Peyer's patch (tissue), 4 donors: ENCODE measurements around the gene ISLR2. TPM values are rescaled to one million over a fixed set of nuclear protein-coding genes. Genes with fewer than 3 reads are reported as not detected.

ENCODE experiments used
- DNase-seq, 3 donors: peaks; one replicate each; pipeline ENCODE4 v3.0.0-alpha.2; 2017 to 2019
- H3K27ac ChIP-seq, 4 donors: fragments of 200-600 bp; sonication (generic); one replicate each; pipeline ENCODE4 v1.5.1; 2016 to 2019
- H3K27me3 ChIP-seq, 2 donors: fragments of 200-600 bp; sonication (generic); one replicate each; pipeline ENCODE4 v1.5.1; 2019
- H3K36me3 ChIP-seq, 3 donors: fragments of 200-600 bp; sonication (generic); one replicate each; pipeline ENCODE4 v1.5.1; 2016 to 2019
- H3K4me1 ChIP-seq, 4 donors: fragments of 200-600 bp; sonication (generic); one replicate each; pipeline ENCODE4 v1.5.1; 2016 to 2019
- H3K4me3 ChIP-seq, 4 donors: fragments of 200-600 bp; sonication (generic); 1 replicate in 3 of 4; 2 replicates in 1 of 4; pipeline ENCODE4 v1.5.1; 2016 to 2019; ENCODE audit warnings: mild to moderate bottlenecking in 1 of 4
- H3K9me3 ChIP-seq, 4 donors: fragments of 200-600 bp; sonication (generic); one replicate each; pipeline ENCODE4 v1.5.1; 2016 to 2019; ENCODE audit warnings: mild to moderate bottlenecking in 1 of 4
- POLR2A ChIP-seq, 2 donors: fragments of 450-650 bp; IDR thresholded peaks; one replicate each; pipeline ENCODE4 v1.5.1; 2017; ENCODE audit warnings: antibody characterized with exemption in 2 of 2, mild to moderate bottlenecking in 2 of 2, moderate library complexity in 2 of 2
- total RNA-seq, 4 donors: library from RNA; depleted of rRNA; stranded (reverse); fragments of >200 nt; gene quantifications; one replicate each; pipeline ENCODE4 v1.1.0, GENCODE V29; 2016
- TF ChIP-seq, protein P1 (sequence below), 6 experiments: fragments of 450-650 bp in 4 of 6; fragments of 200-600 bp in 2 of 6; sonication (generic) in 1 of 6; IDR thresholded peaks; one replicate each; pipeline ENCODE4 v1.5.1; 2017 to 2019; ENCODE audit warnings: antibody characterized with exemption in 6 of 6, mild to moderate bottlenecking in 3 of 6, moderate library complexity in 1 of 6

Gene ISLR2
- total RNA-seq, 4 donors from 2014 or later = 0.66 to 0.94 (median 0.70) TPM; not detected in 1

DNA sequence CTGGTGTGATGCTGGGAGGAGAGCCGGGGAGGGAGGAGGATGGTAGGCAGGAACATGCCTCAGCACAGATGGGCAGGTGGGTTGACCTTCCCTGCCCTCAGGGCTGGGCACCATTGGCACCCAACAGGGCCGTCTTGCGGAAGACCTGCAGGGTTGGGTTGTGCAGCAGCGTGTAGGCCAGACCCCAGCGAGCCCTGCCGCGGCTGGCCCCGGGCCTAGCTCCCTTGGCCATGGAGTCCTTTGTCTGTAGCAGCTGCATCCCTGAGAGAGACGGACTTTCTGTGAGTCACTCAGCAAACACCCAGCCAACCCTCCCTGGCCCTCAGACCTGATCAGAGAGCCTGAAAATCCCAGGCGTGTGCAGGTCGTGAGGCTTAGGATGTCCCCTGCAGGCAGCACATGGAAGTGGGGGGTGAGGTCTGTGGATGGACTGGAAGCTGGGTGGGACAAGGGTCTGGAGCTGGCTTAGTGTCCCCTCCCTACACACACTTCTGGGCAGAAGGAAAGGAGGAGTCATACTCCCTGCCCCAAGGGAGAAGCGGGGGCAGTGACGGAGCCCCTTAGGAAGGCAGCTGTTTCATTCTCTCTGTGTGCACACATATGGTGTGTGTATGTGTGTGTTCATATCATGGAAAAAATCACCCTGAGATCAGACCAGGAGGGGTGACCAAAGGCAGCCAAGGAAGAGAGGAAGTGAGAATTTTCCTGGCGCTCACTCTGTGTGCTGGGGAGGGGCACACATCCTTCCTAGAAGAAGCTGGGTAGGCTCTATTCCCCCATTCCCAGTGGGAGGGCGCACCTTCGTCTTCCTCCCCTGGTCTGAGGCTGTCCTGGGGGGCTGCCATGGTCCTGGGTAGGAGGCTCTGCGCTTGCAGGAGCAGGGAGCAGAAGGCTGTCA is 49.8 kb downstream of the ISLR2 start:
- Histone ChIP-seq H3K4me3 (no peak overlapping the region), H3K27me3 (no peaks in the 10 kb centered on the region), H3K36me3 (no peaks in the 10 kb centered on the region), H3K4me1 (peaks cover 0 to 6% (median 0%) of the 10 kb centered on the region in 4 donors), H3K9me3 (no peaks in the 10 kb centered on the region), H3K27ac (peak overlapping the region in 2 of 4 donors; percentile 3 to 10)
- TF ChIP-seq POLR2A (IDR thresholded peaks at IDR 0.05) = no peak
- TF ChIP-seq, protein P1, sequence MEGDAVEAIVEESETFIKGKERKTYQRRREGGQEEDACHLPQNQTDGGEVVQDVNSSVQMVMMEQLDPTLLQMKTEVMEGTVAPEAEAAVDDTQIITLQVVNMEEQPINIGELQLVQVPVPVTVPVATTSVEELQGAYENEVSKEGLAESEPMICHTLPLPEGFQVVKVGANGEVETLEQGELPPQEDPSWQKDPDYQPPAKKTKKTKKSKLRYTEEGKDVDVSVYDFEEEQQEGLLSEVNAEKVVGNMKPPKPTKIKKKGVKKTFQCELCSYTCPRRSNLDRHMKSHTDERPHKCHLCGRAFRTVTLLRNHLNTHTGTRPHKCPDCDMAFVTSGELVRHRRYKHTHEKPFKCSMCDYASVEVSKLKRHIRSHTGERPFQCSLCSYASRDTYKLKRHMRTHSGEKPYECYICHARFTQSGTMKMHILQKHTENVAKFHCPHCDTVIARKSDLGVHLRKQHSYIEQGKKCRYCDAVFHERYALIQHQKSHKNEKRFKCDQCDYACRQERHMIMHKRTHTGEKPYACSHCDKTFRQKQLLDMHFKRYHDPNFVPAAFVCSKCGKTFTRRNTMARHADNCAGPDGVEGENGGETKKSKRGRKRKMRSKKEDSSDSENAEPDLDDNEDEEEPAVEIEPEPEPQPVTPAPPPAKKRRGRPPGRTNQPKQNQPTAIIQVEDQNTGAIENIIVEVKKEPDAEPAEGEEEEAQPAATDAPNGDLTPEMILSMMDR (IDR thresholded peaks at IDR 0.05) = no peak
- peak in 1 of 3 donors; percentile 30 for DNase-seq

- no peak for TF ChIP-seq POLR2A (IDR thresholded peaks at IDR 0.05)
- TF ChIP-seq, protein P1 (IDR thresholded peaks at IDR 0.05) = no peak
- Histone ChIP-seq H3K4me1 (no peaks in the 10 kb centered on the region), H3K4me3 (no peak overlapping the region), H3K36me3 (no peaks in the 10 kb centered on the region), H3K9me3 (no peaks in the 10 kb centered on the region), H3K27ac (no peak overlapping the region), H3K27me3 (no peaks in the 10 kb centered on the region)
- DNase-seq = peak in 1 of 3 donors; percentile 42
Observed at GRCh38 chr15:74180881-74181602, 50.7 kb downstream of the ISLR2 start.

GRCh38 chr15:74182131-74182530 is 51.7 kb downstream of the ISLR2 start:
- no peak for TF ChIP-seq POLR2A (IDR thresholded peaks at IDR 0.05)
- TF ChIP-seq, protein P1 (IDR thresholded peaks at IDR 0.05) = no peak
- no peak overlapping the region for H3K4me3 ChIP-seq
- H3K36me3 ChIP-seq = no peaks in the 10 kb centered on the region
- peak in 1 of 3 donors; percentile 28 for DNase-seq
- H3K27ac ChIP-seq = no peak overlapping the region
- no peaks in the 10 kb centered on the region for H3K27me3 ChIP-seq
- no peaks in the 10 kb centered on the region for H3K4me1 ChIP-seq
- no peaks in the 10 kb centered on the region for H3K9me3 ChIP-seq

GRCh38 chr15:74184582-74185091 is 54.3 kb downstream of the ISLR2 start:
- no peaks in the 10 kb centered on the region for H3K36me3 ChIP-seq
- no peak for TF ChIP-seq POLR2A (IDR thresholded peaks at IDR 0.05)
- TF ChIP-seq, protein P1 (IDR thresholded peaks at IDR 0.05) = no peak

GRCh38 chr15:74185710-74186348 is 55.4 kb downstream of the ISLR2 start:
- H3K36me3 ChIP-seq = no peaks in the 10 kb centered on the region
- DNase-seq = no peak
- no peaks in the 10 kb centered on the region for H3K4me1 ChIP-seq
- H3K4me3 ChIP-seq = no peak overlapping the region
- TF ChIP-seq, protein P1 (IDR thresholded peaks at IDR 0.05) = no peak
- TF ChIP-seq POLR2A (IDR thresholded peaks at IDR 0.05) = no peak
- H3K27ac ChIP-seq = no peak overlapping the region
- no peaks in the 10 kb centered on the region for H3K27me3 ChIP-seq
- H3K9me3 ChIP-seq = no peaks in the 10 kb centered on the region

More at GRCh38 chr15:74184582-74185091, 54.3 kb downstream of the ISLR2 start:
- H3K27ac ChIP-seq = no peak overlapping the region
- DNase-seq = peak in 1 of 3 donors; percentile 34
- no peak overlapping the region for H3K4me3 ChIP-seq
- no peaks in the 10 kb centered on the region for H3K4me1 ChIP-seq
- H3K9me3 ChIP-seq = no peaks in the 10 kb centered on the region
- H3K27me3 ChIP-seq = no peaks in the 10 kb centered on the region
